Kidney (tissue), 14 donors: ENCODE results near the gene POLG. TPM values are rescaled to one million over a fixed set of nuclear protein-coding genes. Genes with fewer than 3 reads are reported as not detected.

Experiments
- DNase-seq, 5 donors: peaks; one replicate each; pipeline ENCODE4 v3.0.0-alpha.2; 2013 to 2020
- FAIRE-seq: peaks from 2 replicates; lab custom pipeline; 2012; peaks lifted over from hg19 to GRCh38; lab: Jason Lieb, UNC
- H3K27ac ChIP-seq, 2 donors: one replicate each; pipeline ENCODE4 v1.7.0; 2013; ENCODE audit warnings: low read depth in 2 of 2, low read length in 2 of 2, inconsistent platforms in 1 of 2
- H3K27me3 ChIP-seq: one replicate; pipeline ENCODE4 v1.7.1; 2013; ENCODE audit warnings: low read length, inconsistent platforms; ENCODE audit not compliant: control insufficient read depth, insufficient read depth
- H3K36me3 ChIP-seq, 3 donors: one replicate each; pipeline versions ENCODE4 v1.7.0 to v1.7.1; 2013; ENCODE audit warnings: low read length in 3 of 3, control low read depth in 1 of 3, inconsistent platforms in 1 of 3; ENCODE audit not compliant: insufficient read depth in 3 of 3, control insufficient read depth in 2 of 3
- H3K4me1 ChIP-seq, 3 donors: one replicate each; pipeline versions ENCODE4 v1.7.0 to v1.7.1; 2013; ENCODE audit warnings: low read length in 3 of 3, inconsistent platforms in 1 of 3, low read depth in 1 of 3; ENCODE audit not compliant: control insufficient read depth in 2 of 3, insufficient read depth in 2 of 3
- H3K4me3 ChIP-seq, 3 donors: one replicate each; pipeline versions ENCODE4 v1.7.0 to v1.8.1; 2013; ENCODE audit warnings: low read length in 3 of 3, control low read depth in 1 of 3, inconsistent platforms in 1 of 3
- H3K9ac ChIP-seq, 3 donors: one replicate each; pipeline versions ENCODE4 v1.7.0 to v1.7.1; 2013; ENCODE audit warnings: low read length in 3 of 3, control low read depth in 1 of 3, inconsistent platforms in 1 of 3
- H3K9me3 ChIP-seq, 3 donors: one replicate each; pipeline versions ENCODE4 v1.7.0 to v1.7.1; 2013; ENCODE audit warnings: low read length in 3 of 3, control low read depth in 1 of 3, inconsistent platforms in 1 of 3; ENCODE audit not compliant: control insufficient read depth in 2 of 3, insufficient read depth in 1 of 3
- intact Hi-C: fragments of 100-400 bp; cut with DNase I; formaldehyde crosslinking; loops from one replicate; pipeline ENCODE4 v1.11.1; 2022
- polyA plus RNA-seq: library from polyadenylated mRNA; stranded (reverse); fragments of 350-450 nt; fragmentation: Illumina TruSeq; extraction: RNeasy Lipid Tissue Mini Kit (QIAGEN cat#74804); gene quantifications from one replicate; pipeline ENCODE4 v1.2.3, GENCODE V29; 2014; ENCODE audit warnings: low read depth, low replicate concordance; ENCODE audit not compliant: insufficient read depth
- total RNA-seq: library from RNA; stranded (reverse); fragmentation: NEBNext Ultra II Directional; extraction: Animal tissue kit (Norgen Biotek cat#: 25700); gene quantifications from one replicate; pipeline ENCODE4 v1.2.1, GENCODE V29; 2021
- TF ChIP-seq, protein P1 (sequence below): IDR thresholded peaks from 3 replicates; pipeline ENCODE4 v1.5.1; 2012; ENCODE audit warnings: mild to moderate bottlenecking, moderate library complexity, borderline replicate concordance; ENCODE audit not compliant: insufficient read depth; ENCODE audit errors: extremely low read depth
- donor health status: control.
- donor health status: control.
- donor health status: control.
- donor health status: control.
- donor health status: control.
- donor health status: DM: yes; HTN: yes; CAD: no.
- donor health status: Normal renal cell carcinoma (clear cell type).

POLG gene
- total and polyA plus RNA-seq, 2 donors from 2014 or later = 28.6 to 72.4 TPM

DNA sequence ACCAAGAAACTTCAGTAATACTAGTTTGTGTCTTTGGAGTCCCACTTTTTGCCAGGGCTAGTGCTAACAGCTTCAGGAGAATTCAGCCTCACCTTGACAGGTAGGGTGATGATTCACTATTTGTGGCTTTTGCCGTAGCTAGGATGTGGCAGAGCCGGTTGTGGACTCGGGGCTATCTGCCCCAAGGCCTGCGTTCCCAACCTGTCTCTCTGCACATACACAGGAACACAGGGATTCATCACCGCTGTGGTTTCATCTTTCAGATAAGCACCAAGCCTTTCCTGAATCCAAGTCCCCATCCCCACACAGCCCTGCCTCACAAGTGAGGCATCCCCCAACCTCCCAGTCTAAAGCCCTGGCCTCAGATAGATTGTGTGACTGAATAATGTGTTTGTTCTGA is 45.2 kb upstream of the POLG start:
- DNase-seq = no peak
- no peaks in the 10 kb centered on the region for H3K9me3 ChIP-seq
- no peak overlapping the region for H3K4me3 ChIP-seq
- no peak overlapping the region for H3K9ac ChIP-seq
- TF ChIP-seq, protein P1, sequence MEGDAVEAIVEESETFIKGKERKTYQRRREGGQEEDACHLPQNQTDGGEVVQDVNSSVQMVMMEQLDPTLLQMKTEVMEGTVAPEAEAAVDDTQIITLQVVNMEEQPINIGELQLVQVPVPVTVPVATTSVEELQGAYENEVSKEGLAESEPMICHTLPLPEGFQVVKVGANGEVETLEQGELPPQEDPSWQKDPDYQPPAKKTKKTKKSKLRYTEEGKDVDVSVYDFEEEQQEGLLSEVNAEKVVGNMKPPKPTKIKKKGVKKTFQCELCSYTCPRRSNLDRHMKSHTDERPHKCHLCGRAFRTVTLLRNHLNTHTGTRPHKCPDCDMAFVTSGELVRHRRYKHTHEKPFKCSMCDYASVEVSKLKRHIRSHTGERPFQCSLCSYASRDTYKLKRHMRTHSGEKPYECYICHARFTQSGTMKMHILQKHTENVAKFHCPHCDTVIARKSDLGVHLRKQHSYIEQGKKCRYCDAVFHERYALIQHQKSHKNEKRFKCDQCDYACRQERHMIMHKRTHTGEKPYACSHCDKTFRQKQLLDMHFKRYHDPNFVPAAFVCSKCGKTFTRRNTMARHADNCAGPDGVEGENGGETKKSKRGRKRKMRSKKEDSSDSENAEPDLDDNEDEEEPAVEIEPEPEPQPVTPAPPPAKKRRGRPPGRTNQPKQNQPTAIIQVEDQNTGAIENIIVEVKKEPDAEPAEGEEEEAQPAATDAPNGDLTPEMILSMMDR = no peak
- H3K27me3 ChIP-seq = peaks cover 36% of the 10 kb centered on the region
- no peak for FAIRE-seq
- H3K27ac ChIP-seq = no peak overlapping the region
- no peaks in the 10 kb centered on the region for H3K36me3 ChIP-seq
- intact Hi-C loops = no loop called here
- H3K4me1 ChIP-seq = no peaks in the 10 kb centered on the region

DNA sequence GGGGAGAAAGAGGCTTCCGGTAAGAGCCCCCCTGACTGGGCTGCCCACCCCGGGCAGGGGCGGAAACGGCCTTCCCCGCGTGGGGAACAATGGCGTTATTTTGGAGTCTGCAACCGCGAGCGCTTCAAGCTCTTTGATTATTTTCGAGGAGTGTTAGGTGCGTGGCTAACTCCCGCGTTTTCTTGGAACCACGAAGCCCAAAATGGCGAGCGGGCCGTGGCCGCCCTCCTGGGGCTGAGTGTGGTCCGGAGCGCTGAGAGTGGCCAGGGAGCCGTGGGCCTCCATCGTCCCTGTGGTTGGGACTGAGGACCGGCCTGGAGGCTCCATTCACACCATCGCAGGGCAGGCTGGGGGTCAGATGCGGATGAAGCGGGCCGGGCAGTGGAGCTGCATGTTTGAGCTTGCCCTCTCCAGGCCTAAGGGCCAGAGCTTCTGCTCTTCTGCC is 44.6 kb upstream of the POLG start:
- no peak overlapping the region for H3K27ac ChIP-seq
- no peak overlapping the region for H3K9ac ChIP-seq
- H3K9me3 ChIP-seq = no peaks in the 10 kb centered on the region
- TF ChIP-seq, protein P1 = no peak
- DNase-seq (no peak), FAIRE-seq (no peak)
- H3K4me1 ChIP-seq = no peaks in the 10 kb centered on the region
- no peak overlapping the region for H3K4me3 ChIP-seq
- no peaks in the 10 kb centered on the region for H3K36me3 ChIP-seq
- intact Hi-C loops = no loop called here
- peaks cover 41% of the 10 kb centered on the region for H3K27me3 ChIP-seq

DNA sequence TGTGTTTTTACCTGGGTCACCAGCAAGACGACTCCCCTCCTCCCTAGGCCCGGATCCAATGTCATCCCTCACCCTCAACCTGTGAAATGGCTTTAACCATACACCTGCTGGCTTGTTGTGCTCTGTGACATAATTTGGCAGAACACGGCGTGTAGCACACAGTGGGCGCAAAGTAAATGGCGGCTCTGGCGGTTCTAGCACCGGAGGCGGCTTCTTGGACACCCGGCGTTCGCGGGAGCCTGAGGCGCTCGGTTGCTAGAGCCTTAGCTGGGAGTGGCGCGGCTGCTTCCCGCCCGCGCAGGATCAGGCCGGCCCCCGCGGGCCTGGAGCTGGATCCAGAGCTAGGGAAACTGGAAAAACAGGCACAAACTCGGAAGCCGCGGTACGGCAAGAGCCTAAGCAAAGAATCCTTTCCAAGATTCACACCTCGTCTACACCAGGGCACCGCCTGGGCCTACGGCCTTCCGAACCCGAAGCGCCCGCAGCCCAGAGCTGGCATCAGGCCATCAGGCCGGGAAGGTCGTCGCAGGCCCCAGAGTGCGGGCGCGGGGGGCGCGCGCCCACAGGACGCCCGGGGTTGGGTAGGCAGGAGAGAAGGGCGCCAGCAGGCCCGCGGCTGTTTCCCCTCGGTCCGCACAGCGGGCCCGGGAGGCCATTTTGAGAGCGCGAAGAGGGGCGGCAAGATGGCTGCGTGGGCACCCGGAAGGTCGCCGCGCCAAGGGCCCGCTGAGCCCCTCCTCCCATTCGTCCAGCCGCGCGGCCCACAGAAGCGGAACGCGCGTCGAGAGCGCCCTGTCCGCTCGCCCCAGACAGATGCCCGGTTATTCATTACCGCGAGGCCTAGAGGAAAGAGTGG is 43.9 kb upstream of the POLG start:
- H3K9me3 ChIP-seq = no peaks in the 10 kb centered on the region
- H3K9ac ChIP-seq = no peak overlapping the region
- H3K36me3 ChIP-seq = no peaks in the 10 kb centered on the region
- FAIRE-seq (no peak), DNase-seq (peak; percentile 56 to 77 (median 72))
- peak overlapping the region in 2 of 3 donors; percentile 11 to 21 for H3K4me3 ChIP-seq
- no peaks in the 10 kb centered on the region for H3K4me1 ChIP-seq
- peaks cover 49% of the 10 kb centered on the region for H3K27me3 ChIP-seq
- H3K27ac ChIP-seq = no peak overlapping the region
- TF ChIP-seq, protein P1 = no peak
- intact Hi-C loops = no loop called here
